Bronchial epithelial cell (primary cell): ENCODE results near the gene UNK. TPM values are rescaled to one million over a fixed set of nuclear protein-coding genes. Genes with fewer than 3 reads are reported as not detected.
"Not testable (repeated sequence)": the region's sequence is repeated elsewhere in the genome, so short reads cannot be mapped to it uniquely, and the experiment has no call there.

ENCODE experiments used
- DNase-seq: peaks from one replicate; pipeline ENCODE4 v3.0.0-alpha.2; 2010; ENCODE audit warnings: low read depth
- FAIRE-seq: peaks from 2 replicates; lab custom pipeline; 2011; peaks lifted over from hg19 to GRCh38; lab: Jason Lieb, UNC
- H3K27me3 ChIP-seq: 2 replicates; pipeline ENCODE4 v1.5.1; 2011; ENCODE audit warnings: low read length; ENCODE audit not compliant: control insufficient read depth, insufficient read depth
- H3K36me3 ChIP-seq: 2 replicates; pipeline ENCODE4 v1.5.1; 2011; ENCODE audit warnings: low read length; ENCODE audit not compliant: control insufficient read depth, insufficient read depth
- H3K4me3 ChIP-seq: 2 replicates; pipeline ENCODE4 v1.5.1; 2011; ENCODE audit warnings: mild to moderate bottlenecking, low read depth, low read length, control low read depth
- CTCF ChIP-seq: IDR thresholded peaks from 2 replicates; pipeline ENCODE4 v1.5.1; 2011; ENCODE audit warnings: mild to moderate bottlenecking, moderate library complexity, low read length, control low read depth, inconsistent platforms; ENCODE audit not compliant: insufficient read depth, severe bottlenecking
- total RNA-seq: library from RNA; depleted of rRNA; stranded (reverse); fragments of >200 nt; gene quantifications from 2 replicates; pipeline ENCODE4 v1.2.1, GENCODE V29; 2014

Gene UNK
- total RNA-seq, 1 donor from 2014 or later: 10.8 TPM

GRCh38 chr17:75809631-75810111 is 25.1 kb downstream of the UNK start:
- H3K27me3 ChIP-seq: no peaks in the 10 kb centered on the region
- peaks cover 16% of the 10 kb centered on the region for H3K36me3 ChIP-seq
- no peak for DNase-seq
- H3K4me3 ChIP-seq: no peak overlapping the region
- TF ChIP-seq CTCF: no peak
- FAIRE-seq: no peak

- FAIRE-seq (no peak), DNase-seq (no peak)
- H3K36me3 ChIP-seq: peaks cover 18% of the 10 kb centered on the region
- no peak overlapping the region for H3K4me3 ChIP-seq
- H3K27me3 ChIP-seq: no peaks in the 10 kb centered on the region
- no peak for TF ChIP-seq CTCF
Observed at GRCh38 chr17:75810216-75810615, 25.6 kb downstream of the UNK start.

- H3K4me3 ChIP-seq, DNase-seq, H3K27me3 ChIP-seq, FAIRE-seq: not testable (repeated sequence)
- H3K36me3 ChIP-seq: peaks cover 18% of the 10 kb centered on the region
Observed at GRCh38 chr17:75810756-75811155, 26.1 kb downstream of the UNK start.

- DNase-seq: no peak
- no peak overlapping the region for H3K4me3 ChIP-seq
- no peak for TF ChIP-seq CTCF
- H3K36me3 ChIP-seq: peaks cover 18% of the 10 kb centered on the region
- H3K27me3 ChIP-seq: no peaks in the 10 kb centered on the region
- no peak for FAIRE-seq
Observed at GRCh38 chr17:75811174-75811573, 26.6 kb downstream of the UNK start.

- no peak for DNase-seq
- TF ChIP-seq CTCF: no peak
Observed at GRCh38 chr17:75812096-75813013, 27.7 kb downstream of the UNK start.

More at GRCh38 chr17:75812096-75813013, 27.7 kb downstream of the UNK start:
- Histone ChIP-seq H3K36me3 (peaks cover 27% of the 10 kb centered on the region), H3K4me3 (no peak overlapping the region), H3K27me3 (no peaks in the 10 kb centered on the region)
- no peak for FAIRE-seq
